Body of pancreas (tissue), 4 donors: ENCODE measurements around the gene BICD2. TPM values are rescaled to one million over a fixed set of nuclear protein-coding genes. Genes with fewer than 3 reads are reported as not detected.

Source experiments
- ATAC-seq: fragments of 150-250 bp; one replicate; pipeline ENCODE4 v1.9.1; 2016
- DNase-seq, 4 donors: peaks; one replicate each; pipeline ENCODE4 v3.0.0-alpha.2; 2019
- H3K27ac ChIP-seq, 4 donors: fragments of 200-600 bp; sonication (generic); 1 replicate in 3 of 4; 2 replicates in 1 of 4; pipeline versions ENCODE4 v1.5.1 to v1.6.1; 2016 to 2019; ENCODE audit warnings: mild to moderate bottlenecking in 1 of 4, mixed read lengths in 1 of 4, moderate library complexity in 1 of 4
- H3K27me3 ChIP-seq, 2 donors: fragments of 200-600 bp; sonication (generic); one replicate each; pipeline ENCODE4 v1.6.0; 2016; ENCODE audit warnings: mild to moderate bottlenecking in 1 of 2
- H3K36me3 ChIP-seq, 2 donors: fragments of 200-600 bp; sonication (generic); replicated peaks in 1 of 2; 2 replicates each; pipeline ENCODE4 v1.5.1; 2016; ENCODE audit warnings: low read depth in 2 of 2; ENCODE audit not compliant: insufficient read depth in 1 of 2
- H3K4me1 ChIP-seq: fragments of 200-600 bp; sonication (generic); one replicate; pipeline ENCODE4 v1.6.0; 2016
- H3K4me3 ChIP-seq, 2 donors: fragments of 200-600 bp; sonication (generic); 1 replicate in 1 of 2; 2 replicates in 1 of 2; pipeline ENCODE4 v1.5.1; 2016 to 2019
- H3K9me3 ChIP-seq, 3 donors: fragments of 200-600 bp; sonication (generic); 1 replicate in 2 of 3; 2 replicates in 1 of 3; pipeline ENCODE4 v1.5.1; 2016
- CTCF ChIP-seq, 7 experiments: fragments of 450-650 bp in 4 of 7; fragments of 200-600 bp in 3 of 7; sonication (generic) in 3 of 7; IDR thresholded peaks; one replicate each; pipeline ENCODE4 v1.5.1; 2016 to 2019; ENCODE audit warnings: antibody characterized with exemption in 7 of 7
- POLR2A ChIP-seq, 3 donors: fragments of 450-650 bp; IDR thresholded peaks; one replicate each; pipeline ENCODE4 v1.6.1; 2016; ENCODE audit warnings: antibody characterized with exemption in 3 of 3, mild to moderate bottlenecking in 2 of 3
- WGBS, 2 donors: methylation state at CpG; one replicate each; pipeline ENCODE4 v1.1.5; 2017; 5-methylcytosine and 5-hydroxymethylcytosine counted together
- intact Hi-C: fragments of 100-400 bp; cut with DNase I; formaldehyde crosslinking; loops from one replicate; pipeline ENCODE4 v1.15.1; 2023
- total RNA-seq, 2 donors: library from RNA; depleted of rRNA; stranded (reverse); fragments of >200 nt; gene quantifications; one replicate each; pipeline ENCODE4 v1.1.0, GENCODE V29; 2016

Gene BICD2
- total RNA-seq, 2 donors from 2014 or later = 16.1 to 16.8 TPM

GRCh38 chr9:92737611-92738299 lies 26.9 kb downstream of the BICD2 start:
- TF ChIP-seq CTCF (IDR thresholded peaks at IDR 0.05) = no peak
- no peak overlapping the region for H3K4me3 ChIP-seq
- H3K9me3 ChIP-seq = no peaks in the 10 kb centered on the region
- H3K27ac ChIP-seq = no peak overlapping the region
- peak in 1 of 4 donors; percentile 7 for DNase-seq
- ATAC-seq = no peak
- H3K36me3 ChIP-seq = no peaks in the 10 kb centered on the region
- H3K4me1 ChIP-seq = peaks cover 37% of the 10 kb centered on the region
- H3K27me3 ChIP-seq = no peaks in the 10 kb centered on the region
- WGBS, 2 donors = 93 to 96% methylated on average over 7 to 13 of the region's 13 CpGs
- intact Hi-C loops = no loop called here

GRCh38 chr9:92737216-92737606 lies 27.4 kb downstream of the BICD2 start:
- ATAC-seq = no peak
- no peak overlapping the region for H3K27ac ChIP-seq
- intact Hi-C loops = no loop called here

GRCh38 chr9:92736563-92737215 lies 27.9 kb downstream of the BICD2 start:
- no peaks in the 10 kb centered on the region for H3K27me3 ChIP-seq
- intact Hi-C loops = no loop called here
- no peak overlapping the region for H3K4me3 ChIP-seq
- no peak overlapping the region for H3K27ac ChIP-seq
- ATAC-seq (no peak), DNase-seq (peak in 1 of 4 donors; percentile 5)
- TF ChIP-seq POLR2A (IDR thresholded peaks at IDR 0.05) (no peak), CTCF (IDR thresholded peaks at IDR 0.05) (no peak)
- WGBS, 2 donors = 91 to 92% methylated on average over 9 of the region's 9 CpGs
- peaks cover 37% of the 10 kb centered on the region for H3K4me1 ChIP-seq
- no peaks in the 10 kb centered on the region for H3K36me3 ChIP-seq
- H3K9me3 ChIP-seq = no peaks in the 10 kb centered on the region

More at GRCh38 chr9:92737216-92737606, 27.4 kb downstream of the BICD2 start:
- TF ChIP-seq POLR2A (IDR thresholded peaks at IDR 0.05) = no peak
- H3K27me3 ChIP-seq = no peaks in the 10 kb centered on the region
- no peak for DNase-seq
- H3K9me3 ChIP-seq = no peaks in the 10 kb centered on the region
- H3K4me1 ChIP-seq = peaks cover 37% of the 10 kb centered on the region
- WGBS, 2 donors = 76 to 93% methylated on average over 6 of the region's 6 CpGs
- H3K36me3 ChIP-seq = no peaks in the 10 kb centered on the region
- H3K4me3 ChIP-seq = no peak overlapping the region

- no peaks in the 10 kb centered on the region for H3K36me3 ChIP-seq
- no peak for TF ChIP-seq POLR2A (IDR thresholded peaks at IDR 0.05)
- TF ChIP-seq CTCF (IDR thresholded peaks at IDR 0.05) = no peak
- peaks cover 33% of the 10 kb centered on the region for H3K4me1 ChIP-seq
- intact Hi-C loops = no loop called here
- no peak overlapping the region for H3K27ac ChIP-seq
- no peak overlapping the region for H3K4me3 ChIP-seq
- DNase-seq = peak in 1 of 4 donors; percentile 2
- no peaks in the 10 kb centered on the region for H3K9me3 ChIP-seq
- no peak for ATAC-seq
- H3K27me3 ChIP-seq = no peaks in the 10 kb centered on the region
- 84 to 85% methylated on average over 8 to 9 of the region's 9 CpGs for WGBS, 2 donors
These were observed 28.7 kb downstream of the BICD2 start for GRCh38 chr9:92735636-92736562.
